B cell (primary cell): ENCODE data around the gene KCNK1. TPM values are rescaled to one million over a fixed set of nuclear protein-coding genes. Genes with fewer than 3 reads are reported as not detected.

Source experiments
- ATAC-seq: fragments of 200-7000 bp; cut with Tn5 transposase; one replicate; pipeline ENCODE4 v1.10.0; 2021; ENCODE audit warnings: low read depth, mild to moderate bottlenecking, moderate number of reproducible peaks, moderate library complexity
- CTCF ChIA-PET: fragments of 350-600 bp; sonication (Branson Sonifier 250); formaldehyde crosslinking; loops from one replicate; lab custom pipeline; 2021; ENCODE audit warnings: antibody characterized with exemption, inconsistent platforms; lab: Charles Lee
- POLR2A ChIA-PET: fragments of 350-600 bp; sonication (Branson Sonifier 250); formaldehyde crosslinking; loops from one replicate; lab custom pipeline; 2021; ENCODE audit warnings: antibody characterized with exemption; lab: Charles Lee
- DNase-seq: peaks from one replicate; pipeline ENCODE4 v3.0.0; 2013
- H2AFZ ChIP-seq: 2 replicates; pipeline ENCODE4 v1.6.1; 2012; ENCODE audit warnings: mild to moderate bottlenecking, low read depth, low read length; ENCODE audit not compliant: insufficient read depth, poor library complexity, severe bottlenecking
- H3K27ac ChIP-seq, 2 donors: 1 replicate in 1 of 2; 2 replicates in 1 of 2; pipeline ENCODE4 v1.5.1; 2012 to 2013; ENCODE audit warnings: low read length in 2 of 2, mild to moderate bottlenecking in 2 of 2, moderate library complexity in 1 of 2
- H3K27me3 ChIP-seq, 4 experiments: fragments of 200-600 bp in 1 of 4; sonication (generic) in 1 of 4; replicated peaks in 1 of 4; 1 replicate in 2 of 4; 2 replicates in 2 of 4; pipeline versions ENCODE4 v1.6.1 to v1.7.0; 2013 to 2016; ENCODE audit warnings: low read length in 3 of 4, mild to moderate bottlenecking in 2 of 4, mixed read lengths in 1 of 4, moderate library complexity in 1 of 4; ENCODE audit not compliant: insufficient read depth in 4 of 4, control insufficient read depth in 3 of 4; ENCODE audit errors: control extremely low read depth in 1 of 4
- H3K36me3 ChIP-seq, 2 experiments: replicated peaks in 1 of 2; 1 replicate in 1 of 2; 2 replicates in 1 of 2; pipeline versions ENCODE4 v1.6.1 to v1.7.1; 2013; ENCODE audit warnings: low read length in 1 of 2; ENCODE audit not compliant: insufficient read depth in 2 of 2, control insufficient read depth in 1 of 2; ENCODE audit errors: control extremely low read depth in 1 of 2, extremely low read depth in 1 of 2
- H3K4me1 ChIP-seq, 2 donors: fragments of 200-600 bp in 1 of 2; sonication (generic) in 1 of 2; 1 replicate in 1 of 2; 2 replicates in 1 of 2; pipeline versions ENCODE4 v1.5.1 to v1.6.1; 2013 to 2017; ENCODE audit warnings: low read length in 2 of 2; ENCODE audit not compliant: control insufficient read depth in 2 of 2, insufficient read depth in 2 of 2
- H3K4me2 ChIP-seq: replicated peaks from 2 replicates; pipeline ENCODE3; 2012; ENCODE audit warnings: mild to moderate bottlenecking, low read depth, low read length; ENCODE audit not compliant: poor library complexity, severe bottlenecking
- H3K4me3 ChIP-seq, 5 experiments: fragments of 200-600 bp in 1 of 5; sonication (generic) in 1 of 5; 1 replicate in 3 of 5; 2 replicates in 2 of 5; pipeline versions ENCODE4 v1.5.1 to v1.7.0; 2011 to 2016; ENCODE audit warnings: low read length in 4 of 5, mild to moderate bottlenecking in 4 of 5, low read depth in 2 of 5, control low read depth in 1 of 5, moderate library complexity in 1 of 5; ENCODE audit not compliant: insufficient read depth in 1 of 5; ENCODE audit errors: control extremely low read depth in 1 of 5, extremely low read depth in 1 of 5
- H3K79me2 ChIP-seq: fragments of 200-600 bp; sonication (generic); one replicate; pipeline ENCODE4 v1.6.0; 2016; ENCODE audit warnings: low read length; ENCODE audit not compliant: control insufficient read depth, insufficient read depth
- H3K9ac ChIP-seq: fragments of 200-600 bp; sonication (generic); 2 replicates; pipeline ENCODE4 v1.6.1; 2017; ENCODE audit warnings: mild to moderate bottlenecking, low read length, moderate library complexity
- H3K9me3 ChIP-seq, 3 donors: one replicate each; pipeline versions ENCODE4 v1.6.1 to v1.7.1; 2013; ENCODE audit warnings: low read length in 2 of 3; ENCODE audit not compliant: control insufficient read depth in 2 of 3, insufficient read depth in 1 of 3; ENCODE audit errors: control extremely low read depth in 1 of 3
- H4K20me1 ChIP-seq: 2 replicates; pipeline ENCODE4 v1.6.0; 2012; ENCODE audit warnings: mild to moderate bottlenecking, low read length; ENCODE audit not compliant: insufficient read depth, control insufficient read depth, poor library complexity, severe bottlenecking
- H3K27ac Mint-ChIP-seq: one replicate; pipeline ENCODE4 v1.8.0; 2021; ENCODE audit warnings: mixed read lengths
- H3K27me3 Mint-ChIP-seq: one replicate; pipeline ENCODE4 v1.8.0; 2021; ENCODE audit warnings: mixed read lengths
- H3K4me1 Mint-ChIP-seq: one replicate; pipeline ENCODE4 v1.8.0; 2021; ENCODE audit warnings: mixed read lengths
- H3K4me3 Mint-ChIP-seq: one replicate; pipeline ENCODE4 v1.8.0; 2021; ENCODE audit warnings: mixed read lengths
- H3K9me3 Mint-ChIP-seq: one replicate; pipeline ENCODE4 v1.8.0; 2022; ENCODE audit warnings: mixed read lengths; ENCODE audit not compliant: insufficient read depth
- CTCF ChIP-seq: fragments of 200-600 bp; IDR thresholded peaks from one replicate; pipeline ENCODE4 v1.8.0; 2022; ENCODE audit warnings: antibody characterized with exemption, mild to moderate bottlenecking
- EZH2 ChIP-seq: IDR thresholded peaks from 2 replicates; pipeline ENCODE4 v1.6.1; 2012; ENCODE audit warnings: borderline replicate concordance, low read depth, mild to moderate bottlenecking, moderate library complexity, low read length; ENCODE audit not compliant: insufficient read depth, poor library complexity, severe bottlenecking
- WGBS: methylation state at CpG from one replicate; pipeline ENCODE4 v1.1.5; 2013; ENCODE audit warnings: missing lambda C conversion rate; ENCODE audit not compliant: insufficient coverage; 5-methylcytosine and 5-hydroxymethylcytosine counted together
- intact Hi-C: fragments of 100-400 bp; cut with micrococcal nuclease; formaldehyde crosslinking; loops from one replicate; pipeline ENCODE4 v1.10.0; 2022
- polyA plus RNA-seq: library from polyadenylated mRNA; depleted of rRNA; stranded (reverse); fragments of >200 nt; gene quantifications from 2 replicates; pipeline ENCODE4 v1.2.3, GENCODE V29; 2012
- total RNA-seq, 2 donors: library from RNA; stranded (reverse); fragments of 120-200 nt in 1 of 2; gene quantifications; 1 replicate in 1 of 2; 2 replicates in 1 of 2; pipeline versions ENCODE4 v1.2.3 to v1.2.4, GENCODE V29; 2013 to 2022

The KCNK1 gene
- total and polyA plus RNA-seq, 2 donors (not counting 1 experiment from before 2014, with no cell fraction given) = not detected

- Histone ChIP-seq H3K4me1 (no peaks in the 10 kb centered on the region), H3K4me2 (no peak overlapping the region), H3K4me3 (no peak overlapping the region), H4K20me1 (no peaks in the 10 kb centered on the region), H3K9me3 (no peaks in the 10 kb centered on the region), H3K79me2 (no peaks in the 10 kb centered on the region), H3K36me3 (no peaks in the 10 kb centered on the region), H2AFZ (no peak overlapping the region), H3K9ac (no peak overlapping the region), H3K27ac (no peak overlapping the region), H3K27me3 (peaks cover 0 to 3% (median 0%) of the 10 kb centered on the region in 4 experiments)
- 88% methylated on average over 7 of the region's 7 CpGs for WGBS
- DNase-seq (no peak), ATAC-seq (no peak)
- intact Hi-C loops = no loop called here
- H3K27ac Mint-ChIP-seq = no peak overlapping the region
- CTCF ChIA-PET = no interaction called here
- H3K27me3 Mint-ChIP-seq = peaks cover 10% of the 10 kb centered on the region
- POLR2A ChIA-PET = no interaction called here
- H3K4me1 Mint-ChIP-seq = no peaks in the 10 kb centered on the region
- no peak for TF ChIP-seq EZH2
- no peak for TF ChIP-seq CTCF
- no peak overlapping the region for H3K4me3 Mint-ChIP-seq
- no peaks in the 10 kb centered on the region for H3K9me3 Mint-ChIP-seq
Observed at GRCh38 chr1:233638513-233638912, 24.6 kb downstream of the KCNK1 start.

- DNase-seq (no peak), ATAC-seq (no peak)
- Mint-ChIP-seq H3K27ac (no peak overlapping the region), H3K27me3 (peaks cover 10% of the 10 kb centered on the region), H3K4me1 (no peaks in the 10 kb centered on the region), H3K9me3 (no peaks in the 10 kb centered on the region), H3K4me3 (no peak overlapping the region)
- no peak for TF ChIP-seq CTCF
- TF ChIP-seq EZH2 = no peak
- Histone ChIP-seq H3K4me2 (no peak overlapping the region), H3K9me3 (no peaks in the 10 kb centered on the region), H3K27me3 (peaks cover 0 to 3% (median 0%) of the 10 kb centered on the region in 4 experiments), H3K4me1 (no peaks in the 10 kb centered on the region), H4K20me1 (no peaks in the 10 kb centered on the region), H3K79me2 (no peaks in the 10 kb centered on the region), H3K36me3 (no peaks in the 10 kb centered on the region), H2AFZ (no peak overlapping the region), H3K4me3 (no peak overlapping the region), H3K9ac (no peak overlapping the region), H3K27ac (no peak overlapping the region)
- ChIA-PET POLR2A (no interaction called here), CTCF (no interaction called here)
- 7% methylated on average over 4 of the region's 5 CpGs for WGBS
- intact Hi-C loops = no loop called here
Observed at GRCh38 chr1:233639611-233640010, 25.7 kb downstream of the KCNK1 start.
